ENCODE results near the gene CHST15. TPM values are rescaled to one million over a fixed set of nuclear protein-coding genes. Genes with fewer than 3 reads are reported as not detected.

CHST15 gene
- total RNA-seq, 2 experiments from 2014 or later: 0.09 TPM; not detected in 1

DNA sequence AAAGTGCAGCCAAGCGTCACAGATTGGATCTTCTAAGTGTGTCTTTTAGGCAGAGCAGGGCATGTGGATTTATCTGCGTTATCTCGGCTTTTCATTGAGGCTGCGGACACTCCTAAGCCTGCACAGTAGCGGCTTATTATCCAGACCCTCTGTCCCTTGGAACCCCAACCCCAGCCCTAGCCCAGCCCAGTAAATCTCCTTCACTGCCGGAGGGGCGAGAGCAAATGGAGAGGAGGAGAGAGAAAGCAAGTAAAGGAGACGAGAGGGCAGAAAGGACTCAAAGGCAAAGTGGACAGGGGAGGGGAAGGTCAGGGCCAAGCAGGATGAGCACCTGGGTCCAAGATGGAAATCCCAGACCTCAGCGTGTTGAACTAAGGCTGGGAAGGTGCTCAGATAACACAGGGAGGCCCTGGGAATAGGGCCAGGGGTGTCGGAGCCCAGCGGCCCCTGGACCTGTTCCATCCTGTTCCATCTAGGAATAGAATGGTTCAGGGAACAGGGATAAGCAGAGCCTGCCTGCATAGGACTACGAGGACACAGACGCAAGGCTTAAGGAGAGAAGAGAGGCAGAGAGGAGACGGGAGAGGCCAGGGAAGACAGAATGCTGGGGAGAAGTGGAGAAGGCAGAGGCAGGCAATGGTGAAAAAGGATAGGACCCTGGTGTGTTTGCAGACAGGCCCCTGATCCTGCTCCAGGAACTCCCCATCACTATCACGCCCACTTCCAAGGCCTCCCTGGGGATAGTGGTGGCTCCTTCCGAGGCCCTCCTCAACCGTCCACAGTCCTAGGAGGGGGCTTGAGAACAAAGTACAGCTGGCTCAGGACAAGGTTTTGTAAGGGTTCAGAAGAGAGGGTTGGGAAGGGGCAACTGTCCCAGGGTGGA is 99.6 kb downstream of the CHST15 start:
- H3K9me3 Mint-ChIP-seq (ENCODE audit: low read depth): no peaks in the 10 kb centered on the region
- no peak for DNase-seq
- H3K4me1 Mint-ChIP-seq: peaks cover 5% of the 10 kb centered on the region
- H3K36me3 Mint-ChIP-seq: no peaks in the 10 kb centered on the region
- no peak for ATAC-seq
- peaks cover 72% of the 10 kb centered on the region for H3K27me3 Mint-ChIP-seq
- CTCF ChIA-PET: interaction anchor here (0.7 to 10.0 kb wide), 20 partner anchors 8 to 760 kb away, joined by 3 to 146 read pairs (median 3); no protein-coding TSS in a partner anchor
- H3K27ac Mint-ChIP-seq: no peak overlapping the region
- H3K4me3 Mint-ChIP-seq: no peak overlapping the region

DNA sequence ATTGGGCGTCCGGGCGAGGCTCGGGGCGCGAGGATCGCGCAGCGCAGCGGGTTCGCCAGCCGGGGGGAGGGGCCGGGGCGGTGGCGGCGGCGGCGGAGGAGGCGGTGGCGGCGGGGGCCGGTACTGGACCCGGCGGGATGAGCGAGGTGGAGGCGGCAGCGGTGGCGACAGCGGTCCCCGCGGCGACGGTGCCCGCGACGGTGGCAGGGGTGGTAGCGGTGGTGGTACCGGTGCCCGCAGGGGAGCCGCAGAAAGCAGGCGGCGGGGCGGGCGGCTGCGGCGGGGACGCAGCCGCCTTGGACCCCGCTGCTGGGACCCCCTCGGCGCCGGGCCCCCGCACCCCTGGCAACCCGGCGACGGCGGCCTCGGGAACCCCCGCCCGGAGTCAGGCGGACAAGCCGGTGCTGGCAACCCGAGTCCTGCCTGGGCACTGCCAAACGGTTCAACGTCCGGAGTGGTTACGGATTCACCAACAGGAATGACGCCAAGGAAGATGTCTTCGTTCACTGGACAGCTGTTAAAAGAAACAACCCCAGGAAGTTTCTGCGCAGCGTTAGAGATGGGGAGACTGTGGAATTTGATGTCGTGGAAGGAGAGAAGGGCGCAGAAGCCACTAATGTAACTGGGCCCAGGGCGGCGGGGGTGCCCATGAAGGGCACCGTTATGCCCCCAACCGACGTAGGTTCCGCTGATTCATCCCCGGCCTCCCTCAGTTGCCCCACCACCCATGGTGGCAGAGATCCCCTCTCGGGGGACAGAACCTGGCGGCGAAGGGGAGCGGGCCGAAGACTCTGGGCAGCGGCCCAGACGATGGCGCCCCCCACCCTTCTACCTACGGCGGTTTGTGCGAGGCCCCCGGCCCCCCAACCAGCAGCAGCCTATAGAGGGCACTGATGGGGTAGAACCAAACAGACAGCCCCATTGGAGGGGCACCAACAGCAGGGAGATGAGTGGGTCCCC is 101.5 kb downstream of the CHST15 start:
- Mint-ChIP-seq H3K4me1 (peaks cover 5% of the 10 kb centered on the region), H3K27me3 (peaks cover 72% of the 10 kb centered on the region), H3K27ac (no peak overlapping the region), H3K9me3 (ENCODE audit: low read depth) (no peaks in the 10 kb centered on the region), H3K36me3 (no peaks in the 10 kb centered on the region), H3K4me3 (no peak overlapping the region)
- no peak for ATAC-seq
- CTCF ChIA-PET: interaction anchor here (3.6 kb wide), 1 partner anchor 397 kb away, joined by 11 read pairs; no protein-coding TSS in a partner anchor
- peak; percentile 30 for DNase-seq

DNA sequence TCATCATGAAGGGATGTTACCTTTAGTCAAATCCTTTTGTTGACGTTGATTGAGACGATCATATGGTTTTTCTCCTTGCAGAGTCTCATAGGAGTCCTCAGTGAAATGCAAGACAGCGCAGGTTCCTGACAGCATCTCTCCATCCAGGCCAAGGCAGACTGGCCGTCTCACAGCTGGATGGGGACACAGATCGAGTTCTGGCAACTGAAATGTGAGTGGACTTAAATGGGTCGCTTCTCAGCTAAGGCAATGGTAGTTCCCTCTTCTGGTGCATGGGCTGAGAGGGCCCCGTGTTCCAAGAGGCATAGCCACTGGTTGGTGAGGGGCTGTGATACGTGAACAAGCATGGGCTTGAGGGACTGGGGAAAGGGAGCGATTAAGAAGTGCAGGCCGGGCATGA is 102.5 kb downstream of the CHST15 start:
- no peak overlapping the region for H3K27ac Mint-ChIP-seq
- peaks cover 5% of the 10 kb centered on the region for H3K4me1 Mint-ChIP-seq
- ATAC-seq (no peak), DNase-seq (no peak)
- CTCF ChIA-PET: interaction anchor here (3.6 kb wide), 1 partner anchor 398 kb away, joined by 11 read pairs; no protein-coding TSS in a partner anchor
- no peak overlapping the region for H3K4me3 Mint-ChIP-seq
- H3K9me3 Mint-ChIP-seq (ENCODE audit: low read depth): no peaks in the 10 kb centered on the region
- H3K36me3 Mint-ChIP-seq: no peaks in the 10 kb centered on the region
- H3K27me3 Mint-ChIP-seq: peaks cover 65% of the 10 kb centered on the region

DNA sequence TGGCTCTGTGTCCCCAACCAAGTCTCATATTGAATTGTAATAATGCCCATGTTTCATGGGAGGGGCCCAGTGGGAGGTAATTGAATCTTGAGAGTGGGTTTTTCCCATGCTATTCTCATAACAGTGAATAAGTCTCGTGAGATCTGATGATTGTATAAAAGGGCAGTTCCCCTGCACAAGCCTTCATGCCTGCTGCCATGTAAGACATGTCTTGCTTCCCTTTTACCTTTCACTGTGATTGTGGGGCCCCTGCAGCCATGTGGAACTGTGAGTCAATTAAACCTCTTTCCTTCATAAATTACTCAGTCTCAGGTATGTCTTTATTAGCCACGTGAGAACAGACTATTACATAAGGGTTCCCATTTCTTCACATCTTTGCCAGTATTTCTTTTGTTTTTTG is 104.7 kb downstream of the CHST15 start:
- H3K36me3 Mint-ChIP-seq: no peaks in the 10 kb centered on the region
- DNase-seq: no peak
- H3K9me3 Mint-ChIP-seq (ENCODE audit: low read depth): no peaks in the 10 kb centered on the region
- CTCF ChIA-PET: interaction anchor here (3.6 kb wide), 1 partner anchor 400 kb away, joined by 11 read pairs; no protein-coding TSS in a partner anchor
- H3K27ac Mint-ChIP-seq: no peak overlapping the region
- H3K4me1 Mint-ChIP-seq: no peaks in the 10 kb centered on the region
- no peak for ATAC-seq
- no peak overlapping the region for H3K4me3 Mint-ChIP-seq
- H3K27me3 Mint-ChIP-seq: peaks cover 55% of the 10 kb centered on the region

DNA sequence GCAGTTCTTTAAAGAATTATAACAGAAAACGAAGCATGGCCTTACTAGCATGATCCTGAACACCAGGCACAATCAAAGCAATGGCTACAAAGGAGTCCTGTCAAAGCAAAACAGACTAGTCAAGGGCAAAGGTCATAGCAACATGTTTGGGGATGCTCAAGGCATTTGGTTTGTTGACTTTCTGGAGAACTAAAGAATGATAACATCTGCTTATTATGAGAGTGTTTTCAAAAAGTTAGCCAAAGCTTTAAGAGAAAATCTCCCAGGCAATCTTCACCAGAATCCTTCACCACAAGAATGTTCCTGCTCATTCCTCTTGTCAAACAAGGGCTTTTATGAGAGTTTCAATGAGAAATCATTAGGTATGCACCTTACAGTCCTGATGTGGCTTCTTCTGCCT is 106.7 kb downstream of the CHST15 start:
- ATAC-seq: no peak
- CTCF ChIA-PET: interaction anchor here (2.2 kb wide), 1 partner anchor 8 kb away, joined by 6 read pairs; no protein-coding TSS in a partner anchor
- H3K27ac Mint-ChIP-seq: no peak overlapping the region
- H3K4me1 Mint-ChIP-seq: no peaks in the 10 kb centered on the region
- H3K27me3 Mint-ChIP-seq: peaks cover 38% of the 10 kb centered on the region
- H3K9me3 Mint-ChIP-seq (ENCODE audit: low read depth): no peaks in the 10 kb centered on the region
- H3K36me3 Mint-ChIP-seq: no peaks in the 10 kb centered on the region
- no peak overlapping the region for H3K4me3 Mint-ChIP-seq
- no peak for DNase-seq

DNA sequence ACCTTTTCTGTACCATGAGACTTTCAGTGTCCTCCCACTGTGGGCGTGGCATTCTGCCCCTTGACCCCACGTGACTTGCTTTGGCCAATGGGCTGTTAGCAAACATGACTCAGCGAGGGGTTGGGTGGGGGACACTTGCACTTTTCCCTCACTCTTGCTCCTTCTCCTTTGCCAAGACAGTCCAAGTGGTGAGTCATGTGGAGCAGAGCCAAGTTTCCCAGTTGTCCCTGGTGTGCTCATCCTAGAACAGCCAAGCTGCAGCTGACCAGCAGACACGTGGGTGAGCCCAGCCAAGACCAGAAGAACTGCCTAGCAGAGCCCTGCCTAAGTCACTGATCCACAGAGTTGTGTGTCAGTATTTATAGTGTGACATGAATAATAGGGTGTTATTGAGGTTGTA is 119.0 kb downstream of the CHST15 start:
- H3K27me3 Mint-ChIP-seq: peaks cover 49% of the 10 kb centered on the region
- DNase-seq (no peak), ATAC-seq (no peak)
- H3K36me3 Mint-ChIP-seq: no peaks in the 10 kb centered on the region
- H3K4me1 Mint-ChIP-seq: no peaks in the 10 kb centered on the region
- peaks cover 6% of the 10 kb centered on the region for H3K9me3 Mint-ChIP-seq (ENCODE audit: low read depth)
- H3K4me3 Mint-ChIP-seq: no peak overlapping the region
- no peak overlapping the region for H3K27ac Mint-ChIP-seq
- CTCF ChIA-PET: interaction anchor here (1.8 kb wide), 1 partner anchor 415 kb away, joined by 4 read pairs; no protein-coding TSS in a partner anchor

DNA sequence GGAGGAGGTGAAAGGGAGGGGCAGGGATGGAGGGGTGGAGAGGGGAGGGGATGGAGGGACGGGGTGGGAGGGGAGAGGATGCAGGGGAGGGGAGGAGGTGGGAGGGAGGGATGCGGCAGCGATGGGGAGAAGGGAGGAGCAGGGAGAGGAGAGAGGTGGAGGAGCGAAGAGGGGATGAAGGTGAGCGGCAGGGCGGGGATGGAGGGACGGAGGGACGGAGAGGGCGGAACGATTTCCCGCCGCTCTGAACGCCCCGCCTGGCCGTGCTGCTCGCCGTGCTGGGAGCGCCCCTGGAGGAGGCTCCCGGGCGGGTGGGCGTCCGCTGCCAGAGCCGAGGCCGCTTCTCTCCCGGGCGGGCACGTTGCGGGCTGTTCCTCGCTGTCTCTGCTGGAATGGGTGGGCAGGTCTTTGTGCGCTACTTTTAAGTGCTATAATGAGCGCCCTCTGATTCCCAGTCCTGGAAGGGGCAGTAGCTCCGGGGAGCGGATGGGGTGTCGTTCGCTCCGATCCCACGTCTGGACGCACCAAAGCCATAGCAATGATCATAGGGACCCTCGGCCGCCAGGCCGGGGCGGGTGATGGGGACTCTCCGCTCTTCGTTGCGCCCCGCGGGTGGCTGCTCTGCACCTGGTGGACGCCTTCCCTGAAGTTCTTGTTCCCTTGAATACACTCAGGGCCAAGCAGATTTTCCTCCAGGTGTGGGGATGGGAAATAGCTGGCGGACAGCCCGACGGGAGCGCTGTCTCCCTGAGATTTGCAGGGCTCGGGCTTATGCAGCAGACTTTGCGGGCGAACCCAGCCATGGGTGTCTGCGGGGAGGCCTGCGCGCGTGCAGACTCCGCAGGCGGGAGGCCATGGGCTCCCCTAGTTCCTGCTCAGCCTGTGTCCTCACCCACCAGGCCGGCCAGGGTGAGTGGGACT is 120.7 kb downstream of the CHST15 start:
- Mint-ChIP-seq H3K27ac (no peak overlapping the region), H3K9me3 (ENCODE audit: low read depth) (peaks cover 6% of the 10 kb centered on the region), H3K36me3 (no peaks in the 10 kb centered on the region), H3K27me3 (peaks cover 44% of the 10 kb centered on the region), H3K4me3 (no peak overlapping the region), H3K4me1 (no peaks in the 10 kb centered on the region)
- ATAC-seq (no peak), DNase-seq (no peak)
- CTCF ChIA-PET: interaction anchor here (1.8 kb wide), 1 partner anchor 416 kb away, joined by 4 read pairs; no protein-coding TSS in a partner anchor

DNA sequence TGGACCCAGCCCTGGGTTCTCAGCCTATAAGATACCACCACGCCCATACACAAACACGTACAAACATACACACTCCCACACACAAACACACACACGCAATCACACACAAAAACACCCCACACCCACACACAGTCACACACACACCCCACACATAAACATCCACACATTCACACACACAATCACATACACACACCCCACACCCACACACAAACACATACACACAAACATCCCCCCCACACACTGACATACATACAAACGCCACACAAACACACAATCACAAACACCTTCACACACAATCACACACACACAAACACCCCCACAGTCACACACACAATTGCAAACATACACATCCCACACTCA is 122.5 kb downstream of the CHST15 start:
- Mint-ChIP-seq H3K27ac (no peak overlapping the region), H3K36me3 (no peaks in the 10 kb centered on the region), H3K9me3 (ENCODE audit: low read depth) (peaks cover 6% of the 10 kb centered on the region), H3K4me3 (no peak overlapping the region), H3K4me1 (no peaks in the 10 kb centered on the region), H3K27me3 (peaks cover 40% of the 10 kb centered on the region)
- ATAC-seq (no peak), DNase-seq (no peak)
- CTCF ChIA-PET: no interaction called here

DNA sequence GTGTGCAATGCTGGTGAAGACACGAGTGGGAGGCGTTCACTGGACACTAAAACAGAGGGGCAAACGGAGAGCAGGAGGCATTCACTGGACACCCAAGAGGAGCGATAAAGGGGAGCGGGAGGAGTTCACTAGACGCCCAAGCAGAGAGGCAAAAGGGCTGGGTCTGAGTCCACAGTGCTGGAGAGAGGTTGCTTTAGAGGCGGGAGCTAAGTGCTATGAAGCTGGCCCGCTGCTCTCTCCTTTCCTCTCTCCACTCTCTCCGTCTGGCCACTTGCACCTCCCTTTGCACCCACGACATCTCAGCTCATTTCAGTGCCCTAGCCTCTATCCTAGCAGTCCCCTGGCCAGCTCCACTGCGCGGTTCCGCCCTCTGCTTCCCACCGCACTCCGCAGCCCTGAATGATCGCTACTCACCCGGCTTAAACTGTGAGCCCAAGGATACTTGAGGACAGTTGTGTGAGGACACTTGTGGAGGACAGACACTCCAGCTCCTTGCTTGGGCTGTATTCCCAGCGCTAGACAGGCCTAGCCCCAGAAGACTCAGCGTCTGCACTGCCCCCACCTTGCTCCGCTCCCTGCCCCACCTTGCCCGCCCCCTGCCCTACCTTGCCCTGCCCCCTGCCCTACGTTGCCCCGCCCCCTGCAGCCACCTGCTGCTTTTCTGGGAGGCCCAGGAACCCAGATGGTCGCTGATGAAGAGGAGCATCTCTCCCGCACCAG is 123.0 kb downstream of the CHST15 start:
- Mint-ChIP-seq H3K4me3 (no peak overlapping the region), H3K4me1 (no peaks in the 10 kb centered on the region), H3K9me3 (ENCODE audit: low read depth) (peaks cover 6% of the 10 kb centered on the region), H3K36me3 (no peaks in the 10 kb centered on the region), H3K27me3 (peaks cover 40% of the 10 kb centered on the region), H3K27ac (no peak overlapping the region)
- CTCF ChIA-PET: no interaction called here
- ATAC-seq (no peak), DNase-seq (no peak)

DNA sequence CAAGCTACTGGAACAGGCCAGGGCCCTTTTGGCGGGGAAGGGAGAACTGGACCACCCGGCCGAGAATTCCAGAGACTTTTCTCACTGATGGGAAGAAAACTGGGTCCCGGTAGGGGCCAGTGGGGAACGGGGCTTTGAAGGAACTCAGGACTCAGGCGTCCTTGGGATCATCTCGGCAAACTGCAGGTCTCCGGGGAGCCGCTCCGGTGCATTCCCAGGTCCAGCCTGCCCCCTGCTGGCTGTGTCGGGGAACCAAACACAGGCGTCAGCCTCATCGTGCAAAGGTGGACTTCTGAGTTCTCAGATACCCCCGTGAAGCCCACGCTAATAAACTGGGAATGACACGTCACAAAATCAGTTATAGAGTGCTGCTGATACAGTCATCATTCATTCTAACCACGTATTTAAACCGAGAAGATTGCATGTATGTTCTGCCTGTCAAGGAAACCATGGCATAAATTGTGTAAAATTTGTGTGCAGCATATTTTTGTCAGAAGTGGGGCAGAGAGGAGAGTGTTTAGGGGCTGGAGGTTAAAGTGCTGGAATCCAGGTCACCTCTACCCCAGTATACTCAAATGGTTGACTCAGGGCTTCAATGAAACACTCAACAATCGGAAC is 125.7 kb downstream of the CHST15 start:
- Mint-ChIP-seq H3K27me3 (peaks cover 21% of the 10 kb centered on the region), H3K4me3 (no peak overlapping the region), H3K36me3 (no peaks in the 10 kb centered on the region), H3K9me3 (ENCODE audit: low read depth) (peaks cover 6% of the 10 kb centered on the region), H3K4me1 (no peaks in the 10 kb centered on the region), H3K27ac (no peak overlapping the region)
- CTCF ChIA-PET: interaction anchor here (1.2 to 3.9 kb wide), 3 partner anchors 382 to 388 kb away, joined by 3 to 13 read pairs (median 3); no protein-coding TSS in a partner anchor
- ATAC-seq (peak; percentile 33), DNase-seq (peak; percentile 57)

DNA sequence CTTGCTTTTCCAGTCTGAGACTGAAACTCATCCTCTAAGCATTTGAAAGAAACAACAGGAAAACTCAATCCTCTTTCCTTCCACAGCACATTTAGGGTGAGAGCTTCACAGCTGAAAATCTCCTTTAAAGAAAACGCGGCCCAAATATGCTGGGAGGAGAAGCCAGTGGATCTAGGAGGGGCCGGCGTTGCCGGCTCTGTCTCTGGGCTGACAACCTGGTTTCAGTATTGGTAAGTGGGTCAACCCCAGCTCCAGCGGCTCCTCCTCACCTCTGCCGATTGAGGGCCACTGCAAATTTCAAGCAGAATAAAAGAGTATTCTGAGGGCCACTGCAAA is 126.5 kb downstream of the CHST15 start:
- H3K27ac Mint-ChIP-seq: no peak overlapping the region
- CTCF ChIA-PET: interaction anchor here (1.2 to 3.9 kb wide), 3 partner anchors 381 to 387 kb away, joined by 3 to 13 read pairs (median 3); no protein-coding TSS in a partner anchor
- H3K4me3 Mint-ChIP-seq: no peak overlapping the region

More for the DNA sequence above, 126.5 kb downstream of the CHST15 start:
- H3K9me3 Mint-ChIP-seq (ENCODE audit: low read depth): peaks cover 6% of the 10 kb centered on the region
- H3K4me1 Mint-ChIP-seq: no peaks in the 10 kb centered on the region
- H3K36me3 Mint-ChIP-seq: no peaks in the 10 kb centered on the region
- peaks cover 21% of the 10 kb centered on the region for H3K27me3 Mint-ChIP-seq
- no peak for ATAC-seq
- no peak for DNase-seq
